Measurements from ENCODE around the gene TGM2. TPM values are rescaled to one million over a fixed set of nuclear protein-coding genes. Genes with fewer than 3 reads are reported as not detected.
A peak's percentile ranks its signal among the peaks of the same experiment; 100 is the strongest.

The TGM2 gene
- polyA plus RNA-seq, 2 of the 4 experiments (the other 2 are of a cell fraction) = 173 to 441 TPM

DNA sequence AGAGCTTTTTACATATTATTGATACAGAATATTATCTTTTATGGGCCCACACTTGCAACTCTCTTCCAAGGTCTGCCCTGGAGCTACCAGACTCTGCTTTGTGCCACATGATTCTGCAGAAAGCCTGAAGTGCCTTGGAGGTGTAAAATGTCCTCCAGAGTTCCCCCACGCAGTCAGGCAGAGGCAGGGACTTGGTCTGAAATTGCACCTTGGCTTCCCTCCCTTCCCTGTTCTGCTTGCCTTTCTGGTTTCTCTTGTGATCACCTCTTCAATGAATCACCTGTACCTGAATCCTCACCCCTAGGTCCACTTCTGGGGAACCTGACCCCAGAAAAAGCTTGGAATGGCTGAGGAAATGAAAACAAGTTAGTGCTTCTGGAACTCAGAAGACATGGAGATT is 43.0 kb upstream of the TGM2 start:
- DNase-seq (ENCODE audit: low read depth in 1 of 2, low spot score in 1 of 2) (no peak), ATAC-seq (no peak), FAIRE-seq (no peak)
- peak overlapping the region; percentile 23 to 79; a peak in 3 of 6 replicates for H3K27ac ChIP-seq
- ChIA-PET CTCF (interaction anchor here (1.8 to 23.9 kb wide), 5 partner anchors 10 to 150 kb away, joined by 4 to 818 read pairs (median 72); partner anchors contain the start of gene TGM2), POLR2A (no interaction called here)
- H3K4me1 ChIP-seq = peaks cover 24% of the 10 kb centered on the region
- H3K4me2 ChIP-seq = no peak overlapping the region
- H3K4me3 ChIP-seq = no peak overlapping the region
- H3K9me3 ChIP-seq = no peaks in the 10 kb centered on the region; the same call in 2 of the 3 replicates
- TF ChIP-seq TFCP2L1 (CRISPR knock-in tag; IDR thresholded peaks at IDR 0.05) (no peak), NPAS2 (CRISPR knock-in tag; IDR thresholded peaks at IDR 0.05; ENCODE audit: borderline replicate concordance) (no peak), ZNF302 (CRISPR knock-in tag; IDR thresholded peaks at IDR 0.05) (no peak), RARB (CRISPR knock-in tag; IDR thresholded peaks at IDR 0.05) (no peak), SREBF2 (IDR thresholded peaks at IDR 0.05) (no peak)
- TF ChIP-seq, protein P1, sequence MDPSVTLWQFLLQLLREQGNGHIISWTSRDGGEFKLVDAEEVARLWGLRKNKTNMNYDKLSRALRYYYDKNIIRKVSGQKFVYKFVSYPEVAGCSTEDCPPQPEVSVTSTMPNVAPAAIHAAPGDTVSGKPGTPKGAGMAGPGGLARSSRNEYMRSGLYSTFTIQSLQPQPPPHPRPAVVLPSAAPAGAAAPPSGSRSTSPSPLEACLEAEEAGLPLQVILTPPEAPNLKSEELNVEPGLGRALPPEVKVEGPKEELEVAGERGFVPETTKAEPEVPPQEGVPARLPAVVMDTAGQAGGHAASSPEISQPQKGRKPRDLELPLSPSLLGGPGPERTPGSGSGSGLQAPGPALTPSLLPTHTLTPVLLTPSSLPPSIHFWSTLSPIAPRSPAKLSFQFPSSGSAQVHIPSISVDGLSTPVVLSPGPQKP (IDR thresholded peaks at IDR 0.05; ENCODE audit: low read depth, low read length) = no peak
- WGBS (ENCODE audit: missing lambda C conversion rate) = 86% methylated on average over 1 of the region's 1 CpG

DNA sequence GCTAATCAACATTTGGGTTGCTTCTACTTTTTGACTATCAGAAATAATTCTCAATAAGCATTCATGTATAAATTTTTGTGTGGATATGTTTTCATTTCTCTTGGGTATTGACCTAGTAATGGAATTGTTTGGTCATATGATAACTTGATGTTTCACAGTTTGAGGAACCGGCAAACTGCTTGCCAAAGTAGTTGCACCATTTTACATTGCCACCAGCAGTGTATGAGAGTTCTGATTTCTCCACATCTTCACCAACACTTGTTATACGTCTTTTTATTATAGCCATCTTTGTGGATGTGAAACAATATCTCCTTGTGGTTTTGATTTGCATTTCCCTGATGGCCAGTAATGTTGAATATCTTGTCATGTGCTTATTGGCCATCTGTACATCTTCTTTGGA is 42.6 kb upstream of the TGM2 start:
- DNase-seq (ENCODE audit: low read depth in 1 of 2, low spot score in 1 of 2) (no peak), FAIRE-seq (no peak), ATAC-seq (no peak)
- no peak overlapping the region for H3K4me2 ChIP-seq
- ChIA-PET POLR2A (no interaction called here), CTCF (interaction anchor here (1.8 to 23.9 kb wide), 5 partner anchors 10 to 150 kb away, joined by 4 to 818 read pairs (median 72); partner anchors contain the start of gene TGM2)
- no peak overlapping the region for H3K4me3 ChIP-seq
- 87% methylated on average over 2 of the region's 2 CpGs for whole genome bisulfite sequencing (ENCODE audit: missing lambda C conversion rate)
- no peaks in the 10 kb centered on the region; the same call in 2 of the 3 replicates for H3K9me3 ChIP-seq
- H3K4me1 ChIP-seq = peaks cover 24% of the 10 kb centered on the region
- TF ChIP-seq FOSL2 (IDR thresholded peaks at IDR 0.05) = no peak
- no peak for TF ChIP-seq FOSL2 (CRISPR knock-in tag; IDR thresholded peaks at IDR 0.05)
- TF ChIP-seq, protein P2, sequence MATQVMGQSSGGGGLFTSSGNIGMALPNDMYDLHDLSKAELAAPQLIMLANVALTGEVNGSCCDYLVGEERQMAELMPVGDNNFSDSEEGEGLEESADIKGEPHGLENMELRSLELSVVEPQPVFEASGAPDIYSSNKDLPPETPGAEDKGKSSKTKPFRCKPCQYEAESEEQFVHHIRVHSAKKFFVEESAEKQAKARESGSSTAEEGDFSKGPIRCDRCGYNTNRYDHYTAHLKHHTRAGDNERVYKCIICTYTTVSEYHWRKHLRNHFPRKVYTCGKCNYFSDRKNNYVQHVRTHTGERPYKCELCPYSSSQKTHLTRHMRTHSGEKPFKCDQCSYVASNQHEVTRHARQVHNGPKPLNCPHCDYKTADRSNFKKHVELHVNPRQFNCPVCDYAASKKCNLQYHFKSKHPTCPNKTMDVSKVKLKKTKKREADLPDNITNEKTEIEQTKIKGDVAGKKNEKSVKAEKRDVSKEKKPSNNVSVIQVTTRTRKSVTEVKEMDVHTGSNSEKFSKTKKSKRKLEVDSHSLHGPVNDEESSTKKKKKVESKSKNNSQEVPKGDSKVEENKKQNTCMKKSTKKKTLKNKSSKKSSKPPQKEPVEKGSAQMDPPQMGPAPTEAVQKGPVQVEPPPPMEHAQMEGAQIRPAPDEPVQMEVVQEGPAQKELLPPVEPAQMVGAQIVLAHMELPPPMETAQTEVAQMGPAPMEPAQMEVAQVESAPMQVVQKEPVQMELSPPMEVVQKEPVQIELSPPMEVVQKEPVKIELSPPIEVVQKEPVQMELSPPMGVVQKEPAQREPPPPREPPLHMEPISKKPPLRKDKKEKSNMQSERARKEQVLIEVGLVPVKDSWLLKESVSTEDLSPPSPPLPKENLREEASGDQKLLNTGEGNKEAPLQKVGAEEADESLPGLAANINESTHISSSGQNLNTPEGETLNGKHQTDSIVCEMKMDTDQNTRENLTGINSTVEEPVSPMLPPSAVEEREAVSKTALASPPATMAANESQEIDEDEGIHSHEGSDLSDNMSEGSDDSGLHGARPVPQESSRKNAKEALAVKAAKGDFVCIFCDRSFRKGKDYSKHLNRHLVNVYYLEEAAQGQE (IDR thresholded peaks at IDR 0.05) = no peak
- no peak for TF ChIP-seq EHMT2 (IDR thresholded peaks at IDR 0.05; ENCODE audit: low read depth)
- TF ChIP-seq HEYL (CRISPR knock-in tag; IDR thresholded peaks at IDR 0.05) = no peak
- no peak for TF ChIP-seq HOXB5 (CRISPR knock-in tag; IDR thresholded peaks at IDR 0.05)
- TF ChIP-seq, protein P1 (IDR thresholded peaks at IDR 0.05; ENCODE audit: low read depth, low read length) = no peak
- TF ChIP-seq, protein P3, sequence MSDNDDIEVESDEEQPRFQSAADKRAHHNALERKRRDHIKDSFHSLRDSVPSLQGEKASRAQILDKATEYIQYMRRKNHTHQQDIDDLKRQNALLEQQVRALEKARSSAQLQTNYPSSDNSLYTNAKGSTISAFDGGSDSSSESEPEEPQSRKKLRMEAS (IDR thresholded peaks at IDR 0.05) = no peak
- no peak for TF ChIP-seq GATA3 (IDR thresholded peaks at IDR 0.05; ENCODE audit: borderline replicate concordance)
- TF ChIP-seq FOSB (CRISPR knock-in tag; IDR thresholded peaks at IDR 0.05) = no peak
- H3K27ac ChIP-seq = no peak overlapping the region; a peak in 1 of 6 replicates

DNA sequence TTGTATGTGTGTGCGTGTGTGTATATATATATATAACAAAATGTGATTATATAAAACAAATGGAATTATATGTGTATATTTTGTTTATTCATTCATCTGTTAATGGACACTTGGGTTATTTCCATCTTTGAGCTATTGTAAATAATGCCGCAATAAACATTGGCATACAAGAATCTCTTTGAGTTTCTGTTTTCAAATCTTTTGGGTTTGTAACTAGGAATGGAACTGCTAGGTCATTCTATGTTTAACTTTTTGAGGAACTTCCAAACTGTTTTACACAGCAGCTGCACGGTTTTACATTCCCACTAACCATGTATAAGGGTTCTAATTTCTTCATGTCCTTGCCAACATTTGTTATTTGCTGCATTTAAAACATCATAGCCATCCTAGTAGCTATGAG is 39.9 kb upstream of the TGM2 start:
- no peak for FAIRE-seq
- Histone ChIP-seq H3K4me1 (peaks cover 21% of the 10 kb centered on the region), H3K4me3 (no peak overlapping the region), H3K27ac (no peak overlapping the region), H3K4me2 (no peak overlapping the region), H3K9me3 (no peaks in the 10 kb centered on the region; the same call in 2 of the 3 replicates)
- no peak for ATAC-seq
- 42% methylated on average over 3 of the region's 3 CpGs for WGBS (ENCODE audit: missing lambda C conversion rate)
- TF ChIP-seq POLR2AphosphoS2 (conservative IDR thresholded peaks at IDR 0.05; ENCODE audit: low read length) (no peak), KDM1A (IDR thresholded peaks at IDR 0.05; ENCODE audit: low read depth) (no peak)
- POLR2A ChIA-PET = no interaction called here
- CTCF ChIA-PET = interaction anchor here (0.7 to 23.9 kb wide), 5 partner anchors 11 to 147 kb away, joined by 3 to 818 read pairs (median 3); partner anchors contain the start of gene TGM2
- DNase-seq (ENCODE audit: low read depth in 1 of 2, low spot score in 1 of 2) = no peak
